Stimulated activated CD4-positive, alpha-beta T cell treated with anti-CD3 and anti-CD28 coated beads, Interleukin-15, amount 100 ng/mL, for 1 hour (primary cell): ENCODE measurements around the gene PTPRN2.

Experiments
- DNase-seq, 2 donors: peaks; one replicate each; pipeline ENCODE4 v3.0.0-alpha.2; 2020; ENCODE audit warnings: low read depth in 1 of 2, low spot score in 1 of 2

The PTPRN2 gene

GRCh38 chr7:158492367-158492764 lies 95.3 kb downstream of the PTPRN2 start:
- no peak for DNase-seq

DNA sequence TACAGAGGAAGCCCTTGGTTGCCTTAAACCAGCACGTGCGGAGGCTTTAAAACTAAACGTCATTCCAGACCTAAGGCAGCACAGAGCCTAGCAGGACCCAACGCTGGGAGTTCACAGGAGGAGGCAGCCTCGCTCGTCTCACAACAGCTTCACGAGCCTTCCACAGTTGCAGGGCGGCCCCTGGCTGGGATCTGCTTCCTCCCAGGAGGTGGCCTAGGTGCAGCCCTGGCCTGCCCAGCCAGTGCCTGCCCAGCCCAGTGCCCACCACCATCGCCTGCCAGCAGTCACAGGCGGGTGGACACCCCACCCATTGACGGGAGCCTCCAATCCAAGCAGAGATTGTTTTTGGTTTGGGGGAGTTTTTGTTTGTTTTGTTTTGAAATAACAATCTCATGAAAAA lies 96.5 kb downstream of the PTPRN2 start:
- DNase-seq, result no peak

GRCh38 chr7:158490171-158490782 lies 97.3 kb downstream of the PTPRN2 start:
- no peak for DNase-seq

DNA sequence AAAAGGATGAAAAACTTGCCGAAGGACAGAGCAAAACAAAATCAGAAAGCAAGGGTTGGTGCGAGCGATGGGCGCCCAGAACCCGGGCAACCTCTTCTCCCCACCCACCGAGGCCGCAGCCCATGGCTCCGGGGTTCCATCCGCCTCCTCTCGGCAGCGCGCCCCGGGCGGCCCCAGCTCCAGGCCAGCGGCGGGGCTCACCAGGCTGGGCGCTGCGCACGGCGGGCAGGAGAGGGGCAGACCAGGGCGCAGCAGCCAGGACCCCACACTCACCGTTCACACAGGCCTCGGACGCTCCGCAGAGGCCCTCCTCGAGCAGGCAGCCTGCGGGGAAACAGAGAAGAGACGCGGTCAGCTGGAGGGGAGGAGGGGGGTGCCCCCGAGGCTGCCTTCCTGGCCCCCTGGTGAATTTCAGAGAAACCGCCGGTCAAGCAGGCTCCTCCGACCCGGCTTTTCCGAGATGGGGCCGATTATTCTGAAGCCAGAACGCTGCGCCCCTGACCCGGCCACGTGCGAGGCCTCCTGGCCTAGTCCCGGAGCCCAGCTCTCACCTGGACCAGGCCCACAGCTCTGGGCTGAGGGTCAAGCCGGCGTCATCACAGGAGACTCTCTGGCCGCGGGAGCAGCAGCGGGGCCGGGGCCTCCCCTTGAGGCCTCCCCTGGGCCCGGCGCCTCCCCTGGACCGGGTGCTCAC lies 98.0 kb downstream of the PTPRN2 start:
- DNase-seq, result no peak

GRCh38 chr7:158488181-158488971 lies 99.2 kb downstream of the PTPRN2 start:
- no peak for DNase-seq

DNA sequence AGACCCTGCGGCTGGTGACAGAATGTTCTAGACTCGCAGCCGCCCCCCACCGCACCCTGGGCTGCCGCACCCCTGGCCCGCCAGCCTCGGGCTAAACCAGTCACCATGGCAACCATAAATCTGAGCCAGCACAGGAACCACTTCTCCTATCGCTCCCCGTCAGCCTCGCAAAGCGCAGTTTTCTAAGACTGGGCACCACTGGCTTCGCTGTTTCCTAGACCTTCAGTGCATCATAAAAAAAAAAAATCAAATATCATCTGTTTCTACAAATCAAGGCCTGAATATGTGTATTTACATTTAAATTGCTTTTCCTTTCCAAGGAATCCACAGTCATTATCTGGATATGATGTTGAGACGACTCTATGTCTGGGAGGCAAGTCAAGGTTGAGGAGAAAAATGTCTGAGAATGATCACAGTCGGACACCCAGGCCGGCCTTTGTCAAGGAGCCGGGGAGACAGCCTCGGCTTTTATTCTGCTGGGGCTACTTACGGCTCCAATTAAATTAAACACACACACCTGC lies 99.9 kb downstream of the PTPRN2 start:
- no peak for DNase-seq

- DNase-seq, result no peak
Observed at GRCh38 chr7:158486919-158487318, 100.7 kb downstream of the PTPRN2 start.

- DNase-seq, result no peak
Observed at GRCh38 chr7:158484801-158485531, 102.7 kb downstream of the PTPRN2 start.

DNA sequence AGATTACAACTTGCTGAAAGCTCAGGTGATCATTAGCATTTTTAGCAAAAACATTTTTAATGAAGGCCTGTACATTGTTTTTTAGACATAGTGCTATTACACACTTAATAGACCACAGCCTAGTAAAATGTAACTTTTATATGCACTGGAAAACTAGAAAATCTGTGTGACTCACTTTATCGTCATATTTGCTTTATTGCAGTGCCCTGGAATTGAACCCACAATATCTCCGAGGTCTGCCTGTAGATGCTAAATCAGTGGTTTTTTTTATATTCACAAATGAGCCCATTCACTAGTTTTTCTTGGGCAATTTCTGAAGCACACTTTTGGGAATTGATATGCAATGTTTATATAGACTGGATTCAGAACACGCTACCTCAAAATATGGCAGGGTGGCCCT lies 105.1 kb downstream of the PTPRN2 start:
- no peak for DNase-seq

- DNase-seq, result no peak
Observed at GRCh38 chr7:158479664-158480025, 108.0 kb downstream of the PTPRN2 start.

GRCh38 chr7:158479021-158479663 lies 108.5 kb downstream of the PTPRN2 start:
- no peak for DNase-seq

- no peak for DNase-seq
Observed at GRCh38 chr7:158477866-158478265, 109.8 kb downstream of the PTPRN2 start.

DNA sequence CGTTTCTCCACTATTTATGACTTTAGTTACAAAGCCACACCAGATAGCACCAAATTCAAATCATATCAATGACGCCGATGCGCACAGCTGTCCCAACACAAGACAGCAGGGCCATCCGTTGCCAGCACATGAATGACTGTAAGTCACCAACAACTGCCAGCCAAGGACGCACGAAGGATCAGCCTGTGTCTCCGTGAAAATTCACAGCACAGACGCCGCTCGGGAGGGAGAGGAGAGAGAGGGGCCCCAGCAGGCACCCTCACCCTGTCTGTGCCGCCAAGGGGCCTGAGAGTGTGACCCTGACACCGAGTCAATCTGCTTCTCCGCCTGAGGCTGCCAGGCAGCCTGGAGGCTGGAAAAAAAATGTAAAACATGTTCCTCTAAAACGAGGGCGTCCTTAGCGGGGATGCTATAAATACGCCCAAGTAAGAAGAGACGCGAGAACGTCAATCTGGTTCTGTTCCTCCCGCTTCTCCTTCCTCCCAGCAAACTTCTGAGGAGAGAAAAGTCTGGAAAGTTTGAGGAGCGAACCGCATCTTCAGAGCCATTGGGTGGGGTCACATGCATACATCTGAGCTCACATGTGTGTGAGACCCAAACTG lies 111.2 kb downstream of the PTPRN2 start:
- no peak for DNase-seq

DNA sequence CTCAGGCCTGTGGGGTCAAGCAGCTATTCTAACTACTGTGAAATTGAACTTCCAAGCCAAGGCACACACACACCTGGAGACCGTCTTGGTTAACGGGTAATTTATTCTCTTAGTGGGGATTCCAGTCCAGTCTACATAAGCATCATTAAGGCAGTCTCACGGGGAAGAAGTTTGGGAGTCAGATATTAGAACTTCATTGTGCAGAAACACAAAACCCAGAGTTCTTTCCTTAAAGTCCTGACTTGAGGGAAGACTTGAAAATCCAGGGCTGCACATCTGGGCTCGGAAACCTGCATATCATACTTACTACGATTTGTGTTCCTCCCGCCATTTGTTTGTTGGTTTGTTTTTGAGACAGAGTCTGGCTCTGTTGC lies 112.0 kb downstream of the PTPRN2 start:
- DNase-seq, result no peak

DNA sequence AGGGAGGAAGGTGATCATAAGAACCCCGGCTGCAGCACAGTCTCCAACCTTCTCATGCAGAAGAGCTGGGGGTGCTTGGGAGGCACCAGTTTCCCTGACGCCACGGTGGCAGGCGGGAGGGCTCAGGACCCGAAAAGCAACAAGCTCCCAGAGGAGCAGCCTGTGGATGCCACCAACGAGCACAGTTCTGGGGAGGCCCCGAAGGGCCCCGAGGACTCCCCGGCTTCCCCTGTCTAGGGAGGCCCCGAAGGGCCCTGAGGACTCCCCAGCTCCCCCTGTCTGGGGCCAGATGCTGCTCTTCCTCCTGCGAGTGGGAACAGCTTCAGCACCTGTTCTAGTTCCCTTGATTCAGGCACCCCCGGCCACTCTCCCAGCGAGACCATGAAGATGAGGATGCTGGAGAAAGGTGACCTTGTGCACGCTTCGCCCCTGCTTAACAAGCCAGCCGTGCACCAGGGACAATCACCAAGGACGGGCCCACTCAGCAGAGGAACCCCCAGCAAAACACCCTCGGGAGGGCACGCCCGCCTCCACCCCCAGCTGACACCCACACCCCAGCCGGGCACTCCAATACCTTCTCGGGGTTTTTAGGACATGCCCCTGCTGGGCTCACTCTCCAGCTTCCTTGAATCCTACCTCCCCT lies 112.5 kb downstream of the PTPRN2 start:
- DNase-seq, result no peak

DNA sequence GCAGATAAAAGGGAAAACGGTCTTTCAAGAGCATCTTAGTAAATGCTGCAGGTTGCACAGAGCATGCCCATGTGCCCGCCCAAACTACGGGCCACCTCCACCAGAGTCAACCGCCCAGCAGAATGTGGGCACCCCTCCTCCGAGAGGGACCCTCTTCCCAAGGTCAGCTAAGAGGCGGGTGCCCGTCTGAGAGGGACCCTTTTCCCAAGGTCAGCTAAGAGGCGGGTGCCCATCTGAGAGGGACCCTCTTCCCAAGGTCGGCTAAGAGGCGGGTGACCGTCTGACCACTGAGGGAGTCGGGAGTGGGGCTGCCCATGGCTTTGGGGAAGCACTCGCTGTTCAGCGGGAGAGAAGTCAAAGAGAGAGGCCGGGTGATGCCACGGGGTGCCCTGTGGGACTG lies 113.1 kb downstream of the PTPRN2 start:
- DNase-seq, result no peak

DNA sequence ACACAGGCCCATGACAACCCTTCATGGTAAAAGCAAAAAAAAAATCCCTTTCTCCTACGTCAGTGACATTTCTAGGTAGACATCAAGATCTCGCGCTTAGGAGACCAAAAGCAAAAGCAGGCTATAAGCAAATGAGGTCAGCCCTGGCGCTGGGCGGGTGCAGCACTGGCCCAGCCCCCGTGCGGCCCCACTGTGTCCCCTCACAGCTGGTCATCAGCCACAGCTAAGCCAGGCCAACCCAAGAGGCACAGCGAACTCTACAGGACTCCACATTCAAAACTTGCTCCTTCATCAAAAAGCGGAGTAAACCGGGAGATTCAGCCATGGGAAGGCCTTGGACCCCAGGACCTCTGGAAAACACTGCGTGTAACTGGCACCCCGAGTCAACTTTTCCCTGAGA lies 113.7 kb downstream of the PTPRN2 start:
- no peak for DNase-seq

- DNase-seq, result no peak
Observed at GRCh38 chr7:158473221-158473620, 114.4 kb downstream of the PTPRN2 start.

- DNase-seq, result no peak
Observed at GRCh38 chr7:158472596-158472995, 115.0 kb downstream of the PTPRN2 start.

- no peak for DNase-seq
Observed at GRCh38 chr7:158471716-158472115, 115.9 kb downstream of the PTPRN2 start.
